ENCODE data around the gene STAT3. TPM values are rescaled to one million over a fixed set of nuclear protein-coding genes. Genes with fewer than 3 reads are reported as not detected.

Gene STAT3
- total and polyA plus RNA-seq, 9 of the 15 experiments (the other 6 are each of a cell fraction or from before 2014, with no cell fraction given): 90.0 to 179 (median 114) TPM

GRCh38 chr17:42312285-42313130, 75.7 kb downstream of the STAT3 start (continued):
- TF ChIP-seq ZC3H8 (IDR thresholded peaks at IDR 0.05): no peak
- TF ChIP-seq ZBTB7A (IDR thresholded peaks at IDR 0.05; ENCODE audit: borderline replicate concordance, control insufficient read depth, low read depth, low read length): peak; percentile 98
- TF ChIP-seq CEBPG (CRISPR knock-in tag; IDR thresholded peaks at IDR 0.05): no peak
- no peak for TF ChIP-seq CEBPG (tag; conservative IDR thresholded peaks at IDR 0.05 in 1 of 2, IDR thresholded peaks at IDR 0.05 in 1 of 2)
- TF ChIP-seq NR2C1 (IDR thresholded peaks at IDR 0.05): peak; percentile 57; the same call in 1 of the 2 replicates
- TF ChIP-seq NR2C1 (tag; IDR thresholded peaks at IDR 0.05): peak; percentile 71
- TF ChIP-seq STAT5A (IDR thresholded peaks at IDR 0.05; ENCODE audit: borderline replicate concordance, low read length): peak; percentile 81
- peak; percentile 89 to 96 for TF ChIP-seq MAZ (CRISPR knock-in tag; conservative IDR thresholded peaks at IDR 0.05 in 1 of 2, IDR thresholded peaks at IDR 0.05 in 1 of 2)
- TF ChIP-seq JUN (IDR thresholded peaks at IDR 0.05; ENCODE audit: borderline replicate concordance, low read depth, low read length): no peak
- no peak for TF ChIP-seq JUN (CRISPR knock-in tag; IDR thresholded peaks at IDR 0.05; ENCODE audit: borderline replicate concordance)
- TF ChIP-seq ZNF444 (CRISPR knock-in tag; IDR thresholded peaks at IDR 0.05): 0 out of 2 replicates have a peak, but pooled peaks have one; percentile 60
- TF ChIP-seq EWSR1 (IDR thresholded peaks at IDR 0.05; ENCODE audit: borderline replicate concordance, low read depth, partially characterized antibody): no peak
- TF ChIP-seq GABPB1 (CRISPR knock-in tag; IDR thresholded peaks at IDR 0.05): no peak
- TF ChIP-seq CHD7 (IDR thresholded peaks at IDR 0.05; ENCODE audit: low read depth, low read length): no peak
- no peak for TF ChIP-seq NELFE (IDR thresholded peaks at IDR 0.05; ENCODE audit: insufficient read depth, insufficient read length)
- TF ChIP-seq PYGO2 (tag; IDR thresholded peaks at IDR 0.05): no peak
- TF ChIP-seq TAF7 (tag; IDR thresholded peaks at IDR 0.05): no peak
- no peak for TF ChIP-seq LCOR (CRISPR knock-in tag; IDR thresholded peaks at IDR 0.05)
